H9 (cell line): ENCODE results near the gene PLCB1. TPM values are rescaled to one million over a fixed set of nuclear protein-coding genes. Genes with fewer than 3 reads are reported as not detected.

Source experiments
- DNase-seq: peaks from one replicate; pipeline ENCODE4 v3.0.0-alpha.2; 2017
- H2AFZ ChIP-seq: one replicate; pipeline ENCODE4 v1.6.1; 2013; ENCODE audit warnings: mild to moderate bottlenecking, low read length, control low read depth, moderate library complexity
- H2AK5ac ChIP-seq: 2 replicates; pipeline ENCODE4 v1.6.1; 2013; ENCODE audit warnings: low read length, control low read depth, mixed read lengths; ENCODE audit not compliant: insufficient read length
- H2BK120ac ChIP-seq: one replicate; pipeline ENCODE4 v1.6.1; 2013; ENCODE audit warnings: low read depth, mild to moderate bottlenecking, low read length, control low read depth, inconsistent platforms; ENCODE audit not compliant: poor library complexity, severe bottlenecking
- H2BK12ac ChIP-seq: 2 replicates; pipeline ENCODE4 v1.6.1; 2013; ENCODE audit warnings: low read length, control low read depth, mixed read lengths, low read depth; ENCODE audit not compliant: insufficient read length
- H2BK15ac ChIP-seq: 2 replicates; pipeline ENCODE4 v1.6.1; 2013; ENCODE audit warnings: low read depth, low read length, control low read depth
- H2BK20ac ChIP-seq: one replicate; pipeline ENCODE4 v1.6.1; 2013; ENCODE audit warnings: low read depth, mild to moderate bottlenecking, low read length, control low read depth, inconsistent platforms; ENCODE audit not compliant: poor library complexity, severe bottlenecking
- H2BK5ac ChIP-seq: 2 replicates; pipeline ENCODE4 v1.6.1; 2013; ENCODE audit warnings: low read length, control low read depth, mixed read lengths; ENCODE audit not compliant: insufficient read length
- H3K14ac ChIP-seq: 2 replicates; pipeline ENCODE4 v1.6.1; 2013; ENCODE audit warnings: low read length, control low read depth; ENCODE audit not compliant: insufficient read depth
- H3K18ac ChIP-seq: 2 replicates; pipeline ENCODE4 v1.6.1; 2013; ENCODE audit warnings: low read depth, mild to moderate bottlenecking, mixed read lengths, low read length, control low read depth; ENCODE audit not compliant: insufficient read length
- H3K23ac ChIP-seq: 2 replicates; pipeline ENCODE4 v1.6.1; 2013; ENCODE audit warnings: low read length, control low read depth, mixed read lengths, low read depth; ENCODE audit not compliant: insufficient read length
- H3K23me2 ChIP-seq: 2 replicates; pipeline ENCODE4 v1.6.1; 2013; ENCODE audit warnings: low read depth, mild to moderate bottlenecking, mixed read lengths, low read length, control low read depth; ENCODE audit not compliant: insufficient read length, poor library complexity, severe bottlenecking
- H3K27ac ChIP-seq: 2 replicates; pipeline ENCODE4 v1.5.1; 2013; ENCODE audit warnings: low read length, control low read depth, mixed read lengths, low read depth; ENCODE audit not compliant: insufficient read length
- H3K27me3 ChIP-seq: 2 replicates; pipeline ENCODE4 v1.6.1; 2013; ENCODE audit warnings: low read length, control low read depth, inconsistent platforms; ENCODE audit not compliant: insufficient read depth
- H3K4ac ChIP-seq: 2 replicates; pipeline ENCODE4 v1.6.1; 2013; ENCODE audit warnings: low read depth, mild to moderate bottlenecking, control low read depth, inconsistent platforms, low read length, moderate library complexity
- H3K4me1 ChIP-seq: 2 replicates; pipeline ENCODE4 v1.6.1; 2013; ENCODE audit warnings: low read length, control low read depth, inconsistent platforms; ENCODE audit not compliant: insufficient read depth
- H3K4me2 ChIP-seq: 2 replicates; pipeline ENCODE4 v1.6.1; 2013; ENCODE audit warnings: low read length, control low read depth, mixed read lengths; ENCODE audit not compliant: insufficient read length, insufficient read depth
- H3K56ac ChIP-seq: 2 replicates; pipeline ENCODE4 v1.6.1; 2013; ENCODE audit warnings: low read depth, mild to moderate bottlenecking, mixed read lengths, low read length, control low read depth; ENCODE audit not compliant: insufficient read length
- H3K79me1 ChIP-seq: 2 replicates; pipeline ENCODE4 v1.6.1; 2013; ENCODE audit warnings: low read depth, mild to moderate bottlenecking, moderate library complexity, low read length, control low read depth, inconsistent platforms; ENCODE audit not compliant: insufficient read depth, poor library complexity, severe bottlenecking
- H3K79me2 ChIP-seq: 2 replicates; pipeline ENCODE4 v1.6.1; 2013; ENCODE audit warnings: low read length, control low read depth, inconsistent platforms; ENCODE audit not compliant: insufficient read depth
- H3K9ac ChIP-seq: 2 replicates; pipeline ENCODE4 v1.6.1; 2013; ENCODE audit warnings: low read length, control low read depth, mixed read lengths; ENCODE audit not compliant: insufficient read length; ENCODE audit errors: extremely low read depth
- H3K9me3 ChIP-seq: one replicate; pipeline ENCODE4 v1.6.1; 2013; ENCODE audit warnings: low read depth, low read length, inconsistent platforms; ENCODE audit not compliant: control insufficient read depth
- H3T11ph ChIP-seq: one replicate; pipeline ENCODE4 v1.6.1; 2013; ENCODE audit warnings: mild to moderate bottlenecking, low read length, control low read depth, inconsistent platforms
- H4K20me1 ChIP-seq: one replicate; pipeline ENCODE4 v1.6.1; 2013; ENCODE audit not compliant: control insufficient read depth, insufficient read length, insufficient read depth
- H4K5ac ChIP-seq: 2 replicates; pipeline ENCODE4 v1.6.1; 2013; ENCODE audit warnings: low read depth, mild to moderate bottlenecking, mixed read lengths, low read length, control low read depth; ENCODE audit not compliant: insufficient read length
- H4K8ac ChIP-seq: replicated peaks from 2 replicates; pipeline ENCODE4 v1.6.1; 2013; ENCODE audit warnings: low read length, control low read depth, mixed read lengths, low read depth; ENCODE audit not compliant: insufficient read length
- H4K91ac ChIP-seq: 2 replicates; pipeline ENCODE4 v1.6.1; 2013; ENCODE audit warnings: low read depth, mild to moderate bottlenecking, moderate library complexity, mixed read lengths, low read length, control low read depth; ENCODE audit not compliant: insufficient read length
- H3K27ac Mint-ChIP-seq, 3 experiments: 2 replicates in 2 of 3; 3 replicates in 1 of 3; pipeline ENCODE4 v1.8.0; 2020 to 2021; ENCODE audit warnings: mixed read lengths in 3 of 3, mild to moderate bottlenecking in 1 of 3, moderate library complexity in 1 of 3
- H3K27me3 Mint-ChIP-seq: 2 replicates; pipeline ENCODE4 v1.8.0; 2021; ENCODE audit warnings: low read depth, mild to moderate bottlenecking, moderate library complexity, mixed read lengths
- H3K36me3 Mint-ChIP-seq, 3 experiments: 2 replicates in 2 of 3; 3 replicates in 1 of 3; pipeline ENCODE4 v1.8.0; 2020 to 2021; ENCODE audit warnings: low read depth in 3 of 3, mixed read lengths in 3 of 3; ENCODE audit not compliant: insufficient read depth in 1 of 3
- H3K4me1 Mint-ChIP-seq, 2 experiments: 2 replicates each; pipeline ENCODE4 v1.8.0; 2020; ENCODE audit warnings: mixed read lengths in 2 of 2
- H3K4me3 Mint-ChIP-seq, 2 experiments: 2 replicates in 1 of 2; 3 replicates in 1 of 2; pipeline ENCODE4 v1.8.0; 2020 to 2021; ENCODE audit warnings: mild to moderate bottlenecking in 2 of 2, mixed read lengths in 2 of 2, moderate library complexity in 1 of 2
- H3K9me3 Mint-ChIP-seq, 2 experiments: 2 replicates in 1 of 2; 3 replicates in 1 of 2; pipeline ENCODE4 v1.8.0; 2020; ENCODE audit warnings: mild to moderate bottlenecking in 2 of 2, mixed read lengths in 2 of 2, moderate library complexity in 1 of 2
- total RNA-seq: library from RNA; stranded (reverse); gene quantifications from 2 replicates; pipeline ENCODE4 v1.2.1, GENCODE V29; 2021
- TF ChIP-seq, protein P1 (sequence below): fragments of 200-600 bp; sonication (generic); conservative IDR thresholded peaks from 3 replicates; pipeline ENCODE4 v1.8.0; 2021; ENCODE audit warnings: antibody characterized with exemption, mild to moderate bottlenecking

The PLCB1 gene
- total RNA-seq, 1 experiment from 2014 or later: 11.5 TPM

DNA sequence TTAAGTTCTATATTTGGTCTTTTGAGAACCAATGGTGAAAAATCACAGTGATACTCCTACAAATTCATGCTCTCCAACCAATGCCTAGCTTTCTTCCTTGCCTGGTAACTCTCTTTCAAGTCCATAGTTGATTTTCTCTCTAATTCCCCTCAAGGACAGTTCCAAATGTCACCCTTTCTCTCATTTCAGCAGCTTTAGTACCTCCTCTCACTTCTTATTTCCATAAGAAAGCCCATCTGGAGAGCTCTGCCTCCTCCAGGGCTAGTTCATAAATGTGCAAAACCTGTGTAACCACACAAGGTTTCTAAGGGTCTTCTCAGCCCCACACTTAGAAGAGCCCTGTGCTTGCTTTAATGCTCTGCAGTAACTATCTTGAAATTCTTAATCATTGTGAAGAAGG is 781.4 kb downstream of the PLCB1 start:
- Histone ChIP-seq H4K91ac (no peak overlapping the region), H2BK5ac (no peak overlapping the region), H2BK120ac (no peak overlapping the region), H4K5ac (no peak overlapping the region), H3K9me3 (no peaks in the 10 kb centered on the region), H3K4me2 (no peak overlapping the region), H3K4me1 (peaks cover 8% of the 10 kb centered on the region; the same call in 1 of the 2 replicates), H3T11ph (no peak overlapping the region), H3K23ac (no peak overlapping the region), H3K9ac (no peak overlapping the region), H3K79me2 (no peaks in the 10 kb centered on the region), H4K8ac (no peak overlapping the region), H2BK12ac (no peak overlapping the region), H3K14ac (no peak overlapping the region), H4K20me1 (no peaks in the 10 kb centered on the region), H3K27me3 (no peaks in the 10 kb centered on the region), H3K23me2 (no peaks in the 10 kb centered on the region), H3K4ac (no peak overlapping the region), H2AK5ac (no peak overlapping the region), H3K79me1 (no peaks in the 10 kb centered on the region), H2BK15ac (no peak overlapping the region), H2AFZ (no peak overlapping the region), H3K56ac (no peak overlapping the region), H3K18ac (no peak overlapping the region), H3K27ac (no peak overlapping the region), H2BK20ac (no peak overlapping the region)
- DNase-seq: no peak
- no peaks in the 10 kb centered on the region for H3K27me3 Mint-ChIP-seq
- TF ChIP-seq, protein P1, sequence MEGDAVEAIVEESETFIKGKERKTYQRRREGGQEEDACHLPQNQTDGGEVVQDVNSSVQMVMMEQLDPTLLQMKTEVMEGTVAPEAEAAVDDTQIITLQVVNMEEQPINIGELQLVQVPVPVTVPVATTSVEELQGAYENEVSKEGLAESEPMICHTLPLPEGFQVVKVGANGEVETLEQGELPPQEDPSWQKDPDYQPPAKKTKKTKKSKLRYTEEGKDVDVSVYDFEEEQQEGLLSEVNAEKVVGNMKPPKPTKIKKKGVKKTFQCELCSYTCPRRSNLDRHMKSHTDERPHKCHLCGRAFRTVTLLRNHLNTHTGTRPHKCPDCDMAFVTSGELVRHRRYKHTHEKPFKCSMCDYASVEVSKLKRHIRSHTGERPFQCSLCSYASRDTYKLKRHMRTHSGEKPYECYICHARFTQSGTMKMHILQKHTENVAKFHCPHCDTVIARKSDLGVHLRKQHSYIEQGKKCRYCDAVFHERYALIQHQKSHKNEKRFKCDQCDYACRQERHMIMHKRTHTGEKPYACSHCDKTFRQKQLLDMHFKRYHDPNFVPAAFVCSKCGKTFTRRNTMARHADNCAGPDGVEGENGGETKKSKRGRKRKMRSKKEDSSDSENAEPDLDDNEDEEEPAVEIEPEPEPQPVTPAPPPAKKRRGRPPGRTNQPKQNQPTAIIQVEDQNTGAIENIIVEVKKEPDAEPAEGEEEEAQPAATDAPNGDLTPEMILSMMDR: no peak
- peaks cover 5 to 7% of the 10 kb centered on the region in 2 experiments; a peak in 3 of 5 replicates for H3K9me3 Mint-ChIP-seq
- H3K4me1 Mint-ChIP-seq: peaks cover 25 to 36% of the 10 kb centered on the region in 2 experiments
- peaks cover 0 to 9% (median 4%) of the 10 kb centered on the region in 3 experiments; a peak in 5 of 7 replicates for H3K36me3 Mint-ChIP-seq
- H3K27ac Mint-ChIP-seq: peak overlapping the region in 1 of 3 experiments; percentile 31; a peak in 3 of 7 replicates
- H3K4me3 Mint-ChIP-seq: no peak overlapping the region
